ENCODE measurements around the gene PTPRJ.

Gene PTPRJ

DNA sequence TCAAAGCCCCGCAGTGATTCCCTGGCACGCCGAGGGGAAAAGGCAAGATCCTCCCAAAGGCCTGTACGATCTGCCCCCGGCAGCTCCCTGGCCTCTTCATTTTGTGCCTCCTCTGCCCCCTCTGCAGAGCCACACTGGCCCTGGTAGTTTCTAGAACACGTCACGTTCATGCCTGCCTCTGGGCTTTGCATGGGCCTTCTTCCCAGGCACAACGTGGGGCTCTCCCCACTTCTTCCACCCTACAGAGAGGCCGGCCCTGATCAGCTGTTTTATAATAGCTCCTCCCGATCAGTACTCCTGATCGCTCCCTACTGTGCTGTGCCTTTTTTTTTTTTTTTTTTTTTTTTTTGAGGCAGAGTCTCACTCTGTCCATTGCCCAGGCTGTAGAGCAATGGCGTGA, 78.4 kb downstream of the PTPRJ start:
- H3K4me3 ChIP-seq (ENCODE audit: insufficient read depth, low read depth, low read length): no peak overlapping the region
- H3K4me1 ChIP-seq (ENCODE audit: control insufficient read depth, insufficient read depth, low read length): peaks cover 7% of the 10 kb centered on the region
- H3K9me3 ChIP-seq (ENCODE audit: control insufficient read depth, low read length): no peaks in the 10 kb centered on the region
- no peak overlapping the region for H3K27ac ChIP-seq (ENCODE audit: insufficient read depth, low read depth, low read length, poor library complexity, severe bottlenecking)
- 84% methylated on average over 12 of the region's 12 CpGs for WGBS, 2 experiments
- no peaks in the 10 kb centered on the region for H3K36me3 ChIP-seq (ENCODE audit: control insufficient read depth, insufficient read depth, low read length)
- no peaks in the 10 kb centered on the region for H3K27me3 ChIP-seq (ENCODE audit: control insufficient read depth, insufficient read depth, low read length, poor library complexity, severe bottlenecking)

DNA sequence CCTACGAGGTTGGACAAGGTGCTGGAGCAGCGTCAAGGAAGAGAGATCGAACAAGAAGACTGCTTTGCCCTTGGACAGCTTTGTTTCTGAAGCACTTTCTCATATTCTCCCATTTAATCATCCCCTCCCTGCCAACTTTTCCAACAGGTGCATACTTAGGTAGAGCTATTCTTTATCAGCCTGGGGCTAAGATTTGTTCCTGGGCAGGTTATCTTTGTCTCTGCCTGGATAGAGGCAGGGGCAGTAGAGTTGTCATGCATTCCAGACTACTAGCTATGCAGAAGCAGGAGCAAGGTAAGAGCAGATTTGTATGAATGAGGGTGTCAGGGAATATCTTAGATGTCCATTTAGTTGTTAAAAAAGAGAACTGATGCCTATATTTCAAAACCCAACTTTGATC, 82.3 kb downstream of the PTPRJ start:
- Histone ChIP-seq H3K27me3 (ENCODE audit: control insufficient read depth, insufficient read depth, low read length, poor library complexity, severe bottlenecking) (no peaks in the 10 kb centered on the region), H3K36me3 (ENCODE audit: control insufficient read depth, insufficient read depth, low read length) (no peaks in the 10 kb centered on the region), H3K4me1 (ENCODE audit: control insufficient read depth, insufficient read depth, low read length) (no peaks in the 10 kb centered on the region), H3K4me3 (ENCODE audit: insufficient read depth, low read depth, low read length) (no peak overlapping the region), H3K27ac (ENCODE audit: insufficient read depth, low read depth, low read length, poor library complexity, severe bottlenecking) (no peak overlapping the region), H3K9me3 (ENCODE audit: control insufficient read depth, low read length) (no peaks in the 10 kb centered on the region)
- WGBS, 2 experiments: 96 to 97% methylated on average over 3 of the region's 3 CpGs

DNA sequence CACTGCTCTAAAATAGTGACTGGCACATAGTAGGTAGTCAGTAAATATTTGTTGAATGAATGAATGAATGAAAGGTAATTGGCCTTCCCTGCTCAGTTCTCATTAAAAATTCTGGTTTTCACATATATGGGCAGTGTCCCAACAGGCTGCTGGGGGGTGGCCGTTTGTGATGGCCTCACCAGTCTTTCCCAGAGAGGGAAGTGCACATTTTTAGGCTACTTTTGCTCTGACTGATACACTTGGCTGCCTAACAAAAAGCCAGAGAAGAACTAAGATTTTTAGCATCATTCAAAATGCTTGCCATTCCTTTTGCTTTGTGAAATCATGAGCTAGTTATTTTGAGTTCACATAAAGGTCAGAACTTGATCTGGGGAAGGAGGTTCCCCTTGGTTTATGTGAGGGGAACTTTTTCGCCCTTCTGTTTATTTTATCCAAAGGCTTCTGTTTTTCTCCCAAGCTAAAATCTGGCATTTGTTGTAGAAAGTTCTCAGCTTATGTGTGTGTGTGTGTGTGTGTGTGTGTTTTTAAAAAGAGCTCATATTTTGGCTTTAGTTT, 83.1 kb downstream of the PTPRJ start:
- H3K9me3 ChIP-seq (ENCODE audit: control insufficient read depth, low read length): no peaks in the 10 kb centered on the region
- no peaks in the 10 kb centered on the region for H3K27me3 ChIP-seq (ENCODE audit: control insufficient read depth, insufficient read depth, low read length, poor library complexity, severe bottlenecking)
- 83 to 90% methylated on average over 2 of the region's 2 CpGs for WGBS, 2 experiments
- no peaks in the 10 kb centered on the region for H3K36me3 ChIP-seq (ENCODE audit: control insufficient read depth, insufficient read depth, low read length)
- no peak overlapping the region for H3K27ac ChIP-seq (ENCODE audit: insufficient read depth, low read depth, low read length, poor library complexity, severe bottlenecking)
- no peaks in the 10 kb centered on the region for H3K4me1 ChIP-seq (ENCODE audit: control insufficient read depth, insufficient read depth, low read length)
- H3K4me3 ChIP-seq (ENCODE audit: insufficient read depth, low read depth, low read length): no peak overlapping the region

DNA sequence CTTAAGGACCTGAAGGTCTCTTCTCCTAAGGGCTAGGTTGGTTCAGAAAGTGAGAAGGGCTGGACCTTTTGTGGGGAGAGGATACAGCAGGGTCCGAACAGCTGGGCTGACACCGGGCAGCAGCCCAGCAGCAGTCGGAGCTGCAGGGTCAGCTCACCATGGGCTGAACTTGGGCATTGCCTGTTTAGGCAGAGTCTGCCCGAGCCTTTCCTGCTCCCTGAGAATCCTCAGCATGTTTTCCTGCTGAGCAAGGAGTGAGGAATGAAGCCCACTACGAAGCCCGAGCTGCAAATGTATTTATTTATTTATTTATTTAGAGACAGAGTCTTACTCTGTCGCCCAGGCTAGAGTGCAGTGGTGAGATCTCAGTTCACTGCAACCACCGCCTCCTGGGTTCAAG, 83.9 kb downstream of the PTPRJ start:
- Histone ChIP-seq H3K9me3 (ENCODE audit: control insufficient read depth, low read length) (no peaks in the 10 kb centered on the region), H3K27me3 (ENCODE audit: control insufficient read depth, insufficient read depth, low read length, poor library complexity, severe bottlenecking) (no peaks in the 10 kb centered on the region), H3K36me3 (ENCODE audit: control insufficient read depth, insufficient read depth, low read length) (no peaks in the 10 kb centered on the region), H3K4me1 (ENCODE audit: control insufficient read depth, insufficient read depth, low read length) (no peaks in the 10 kb centered on the region), H3K27ac (ENCODE audit: insufficient read depth, low read depth, low read length, poor library complexity, severe bottlenecking) (no peak overlapping the region), H3K4me3 (ENCODE audit: insufficient read depth, low read depth, low read length) (no peak overlapping the region)
- WGBS, 2 experiments: 81 to 84% methylated on average over 6 to 8 of the region's 8 CpGs

DNA sequence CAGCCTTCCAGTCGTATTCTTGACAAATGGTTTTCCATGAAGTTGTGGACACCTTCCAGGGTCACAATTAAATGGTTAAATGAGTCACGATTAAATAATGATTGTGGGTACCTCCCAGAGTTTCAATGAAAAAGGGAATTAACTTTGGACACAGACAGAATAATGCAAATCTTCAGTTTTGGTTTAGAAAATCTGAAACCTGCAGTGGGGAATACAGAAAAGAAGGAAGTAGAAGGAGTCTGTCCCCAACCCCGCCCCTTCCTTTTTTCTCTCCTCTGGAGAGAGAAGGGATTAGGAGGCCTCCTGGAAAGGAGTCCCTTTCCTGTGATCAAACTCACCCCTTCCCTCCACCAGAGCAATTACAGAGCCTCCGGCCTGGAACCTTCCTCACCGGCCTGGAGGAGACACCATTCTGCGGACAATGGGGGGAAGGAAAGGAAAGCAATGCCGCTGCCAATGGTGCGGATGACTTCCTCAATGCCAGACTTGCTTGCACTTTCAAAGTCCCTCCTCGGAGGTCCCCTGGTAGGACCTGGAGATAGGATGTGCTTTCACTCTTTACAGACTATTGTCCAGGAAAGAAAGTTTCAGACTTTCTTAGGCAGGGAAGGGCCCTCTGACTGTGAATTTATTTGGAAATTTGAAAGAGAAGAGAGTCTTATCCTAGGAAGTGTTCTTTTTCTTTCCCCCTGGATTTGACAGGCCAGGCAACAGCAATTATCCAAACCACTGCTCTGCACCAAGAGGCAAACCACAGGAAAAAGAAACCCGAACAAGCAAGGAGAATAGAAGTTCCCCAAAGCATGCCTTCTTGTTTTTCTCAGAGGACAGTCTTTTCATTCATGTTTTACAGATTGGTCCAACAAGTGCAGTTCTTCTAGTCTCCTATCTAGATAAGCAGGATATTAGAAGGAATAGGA, 86.8 kb downstream of the PTPRJ start:
- Histone ChIP-seq H3K27ac (ENCODE audit: insufficient read depth, low read depth, low read length, poor library complexity, severe bottlenecking) (peak overlapping the region; percentile 57), H3K36me3 (ENCODE audit: control insufficient read depth, insufficient read depth, low read length) (no peaks in the 10 kb centered on the region), H3K4me1 (ENCODE audit: control insufficient read depth, insufficient read depth, low read length) (no peaks in the 10 kb centered on the region), H3K4me3 (ENCODE audit: insufficient read depth, low read depth, low read length) (no peak overlapping the region), H3K27me3 (ENCODE audit: control insufficient read depth, insufficient read depth, low read length, poor library complexity, severe bottlenecking) (no peaks in the 10 kb centered on the region), H3K9me3 (ENCODE audit: control insufficient read depth, low read length) (no peaks in the 10 kb centered on the region)
- 72 to 78% methylated on average over 9 of the region's 10 CpGs for WGBS, 2 experiments

DNA sequence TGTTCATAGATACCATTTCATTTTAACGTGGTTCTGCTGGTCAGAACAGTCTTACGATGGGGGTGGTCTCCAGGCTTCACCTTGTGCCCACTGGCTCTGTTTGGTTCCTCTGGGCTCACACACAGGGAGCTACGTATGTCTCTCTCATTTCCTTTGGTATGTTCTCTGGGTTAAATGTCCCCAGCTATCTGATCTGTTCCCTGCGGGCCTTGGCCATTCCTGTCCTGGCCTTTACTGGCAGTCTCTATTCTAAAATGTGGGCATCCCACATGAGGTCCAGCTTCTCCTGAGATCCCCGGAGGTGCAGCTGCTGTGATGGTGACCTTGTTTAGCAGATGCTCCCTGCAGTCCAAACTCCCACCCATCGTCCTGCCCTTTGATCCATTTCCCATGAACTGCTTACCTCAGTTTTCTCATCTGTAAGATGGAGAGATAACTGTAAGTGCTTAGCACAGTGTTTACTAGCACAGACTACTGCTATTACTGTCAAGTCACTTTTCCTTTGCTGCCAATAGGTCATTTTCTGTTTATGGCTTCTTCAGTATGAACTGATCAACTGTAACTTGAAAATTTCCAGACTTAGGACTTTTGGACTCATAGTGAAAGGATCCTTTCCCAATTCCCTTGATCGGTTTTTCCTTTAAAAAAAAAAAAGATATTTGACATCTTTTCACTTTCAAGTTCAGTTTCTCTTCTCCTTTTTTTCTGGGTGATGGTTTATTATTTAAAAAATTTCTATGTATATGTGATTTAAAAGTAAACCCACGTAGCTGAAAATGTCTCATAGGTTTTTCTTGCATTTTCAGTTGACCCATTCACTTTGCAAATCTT, 92.9 kb downstream of the PTPRJ start:
- WGBS, 2 experiments: 88 to 89% methylated on average over 6 to 7 of the region's 8 CpGs

DNA sequence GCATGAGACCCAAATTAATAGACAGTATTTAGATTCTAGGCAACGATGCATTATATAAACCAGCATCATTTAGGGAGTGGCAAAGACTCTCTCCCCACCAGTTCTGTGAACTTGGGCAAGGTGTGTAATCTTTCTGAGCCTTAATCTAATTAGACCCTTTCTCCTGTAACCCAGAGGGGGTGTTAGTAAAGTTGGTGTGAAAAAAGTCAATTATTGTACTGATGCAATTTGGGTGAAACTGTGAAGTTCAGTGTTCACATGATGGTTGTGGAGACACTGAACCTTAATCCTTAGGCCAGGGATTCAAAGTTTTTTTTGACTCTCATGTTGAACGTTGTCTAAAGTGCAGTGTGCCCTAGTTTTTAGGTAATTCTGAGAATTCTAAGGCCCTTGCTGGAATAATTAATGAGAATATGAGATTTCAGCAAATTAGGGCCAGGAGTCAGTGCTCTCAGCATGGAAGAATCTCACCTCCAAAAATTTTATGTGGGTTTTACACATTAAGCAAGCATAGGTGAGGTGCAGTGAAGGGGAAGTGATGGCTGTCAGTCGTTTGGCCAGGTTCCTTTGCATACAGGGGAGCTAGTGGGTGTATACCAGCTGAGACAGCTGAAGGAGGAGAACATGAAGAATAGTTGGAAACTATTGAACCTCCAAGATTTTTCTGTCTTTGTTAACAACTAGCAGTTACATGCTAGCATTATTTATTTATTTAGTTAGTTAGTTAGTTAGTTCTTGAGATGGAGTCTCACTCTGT, 94.2 kb downstream of the PTPRJ start:
- no peaks in the 10 kb centered on the region for H3K36me3 ChIP-seq (ENCODE audit: control insufficient read depth, insufficient read depth, low read length)
- 85% methylated on average over 3 of the region's 3 CpGs for WGBS, 2 experiments
- H3K27me3 ChIP-seq (ENCODE audit: control insufficient read depth, insufficient read depth, low read length, poor library complexity, severe bottlenecking): no peaks in the 10 kb centered on the region
- H3K4me1 ChIP-seq (ENCODE audit: control insufficient read depth, insufficient read depth, low read length): peaks cover 6% of the 10 kb centered on the region
- no peak overlapping the region for H3K27ac ChIP-seq (ENCODE audit: insufficient read depth, low read depth, low read length, poor library complexity, severe bottlenecking)
- no peak overlapping the region for H3K4me3 ChIP-seq (ENCODE audit: insufficient read depth, low read depth, low read length)
- no peaks in the 10 kb centered on the region for H3K9me3 ChIP-seq (ENCODE audit: control insufficient read depth, low read length)

More for the DNA sequence above, 92.9 kb downstream of the PTPRJ start:
- Histone ChIP-seq H3K27me3 (ENCODE audit: control insufficient read depth, insufficient read depth, low read length, poor library complexity, severe bottlenecking) (no peaks in the 10 kb centered on the region), H3K27ac (ENCODE audit: insufficient read depth, low read depth, low read length, poor library complexity, severe bottlenecking) (no peak overlapping the region), H3K9me3 (ENCODE audit: control insufficient read depth, low read length) (no peaks in the 10 kb centered on the region), H3K4me1 (ENCODE audit: control insufficient read depth, insufficient read depth, low read length) (no peaks in the 10 kb centered on the region), H3K36me3 (ENCODE audit: control insufficient read depth, insufficient read depth, low read length) (no peaks in the 10 kb centered on the region), H3K4me3 (ENCODE audit: insufficient read depth, low read depth, low read length) (no peak overlapping the region)

DNA sequence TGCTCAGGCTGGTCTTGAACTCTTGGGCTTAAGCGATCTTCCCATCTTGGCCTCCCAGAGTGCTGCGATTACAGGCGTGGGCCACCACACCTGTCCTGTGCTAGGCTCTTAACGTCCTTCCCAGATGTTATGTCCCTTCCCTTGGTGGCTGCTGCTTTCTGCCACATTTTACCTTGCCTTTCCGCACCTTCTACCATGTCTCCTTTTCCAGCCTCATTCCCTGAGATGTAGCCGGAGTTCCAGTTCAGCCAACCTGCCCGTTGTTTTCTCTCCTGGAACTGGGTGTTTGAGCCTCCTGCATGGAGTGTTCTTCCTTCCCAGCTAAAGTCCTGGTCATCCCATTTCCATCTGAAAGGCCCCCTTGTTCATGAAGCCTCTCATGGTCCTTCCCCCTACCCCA, 95.3 kb downstream of the PTPRJ start:
- Histone ChIP-seq H3K27me3 (ENCODE audit: control insufficient read depth, insufficient read depth, low read length, poor library complexity, severe bottlenecking) (no peaks in the 10 kb centered on the region), H3K4me1 (ENCODE audit: control insufficient read depth, insufficient read depth, low read length) (peaks cover 13% of the 10 kb centered on the region), H3K9me3 (ENCODE audit: control insufficient read depth, low read length) (no peaks in the 10 kb centered on the region), H3K27ac (ENCODE audit: insufficient read depth, low read depth, low read length, poor library complexity, severe bottlenecking) (no peak overlapping the region), H3K4me3 (ENCODE audit: insufficient read depth, low read depth, low read length) (no peak overlapping the region), H3K36me3 (ENCODE audit: control insufficient read depth, insufficient read depth, low read length) (no peaks in the 10 kb centered on the region)
- 93 to 94% methylated on average over 7 of the region's 7 CpGs for WGBS, 2 experiments

DNA sequence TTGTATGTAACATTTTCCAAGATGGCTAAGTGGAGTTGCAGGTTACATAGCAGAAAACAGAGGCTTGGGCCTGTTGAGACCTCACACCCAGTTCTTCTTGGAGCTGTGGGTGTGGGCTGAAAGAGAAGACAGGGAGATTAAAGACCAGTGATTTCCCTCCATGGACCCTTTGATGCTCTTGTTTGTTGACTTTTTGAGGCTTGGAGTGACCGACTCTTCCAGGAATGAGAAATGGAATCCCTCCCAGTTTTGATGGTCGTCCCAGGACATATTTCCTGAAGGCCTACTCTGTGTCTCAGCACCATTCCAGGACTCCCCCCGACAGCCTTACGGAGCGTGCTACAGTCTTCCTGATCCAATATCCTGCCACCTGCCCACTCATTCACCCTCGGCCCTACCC, 96.9 kb downstream of the PTPRJ start:
- no peak overlapping the region for H3K27ac ChIP-seq (ENCODE audit: insufficient read depth, low read depth, low read length, poor library complexity, severe bottlenecking)
- WGBS, 2 experiments: 94 to 97% methylated on average over 6 of the region's 6 CpGs
- peaks cover 16% of the 10 kb centered on the region for H3K4me1 ChIP-seq (ENCODE audit: control insufficient read depth, insufficient read depth, low read length)
- no peaks in the 10 kb centered on the region for H3K36me3 ChIP-seq (ENCODE audit: control insufficient read depth, insufficient read depth, low read length)
- H3K4me3 ChIP-seq (ENCODE audit: insufficient read depth, low read depth, low read length): no peak overlapping the region
- no peaks in the 10 kb centered on the region for H3K9me3 ChIP-seq (ENCODE audit: control insufficient read depth, low read length)
- H3K27me3 ChIP-seq (ENCODE audit: control insufficient read depth, insufficient read depth, low read length, poor library complexity, severe bottlenecking): no peaks in the 10 kb centered on the region

All from ectodermal cell (in vitro differentiated cells).